Progenitor cell of endocrine pancreas (in vitro differentiated cells): ENCODE measurements around the gene ZNF555. TPM values are rescaled to one million over a fixed set of nuclear protein-coding genes. Genes with fewer than 3 reads are reported as not detected.
A peak's percentile ranks its signal among the peaks of the same experiment; 100 is the strongest.

Experiments used
- DNase-seq: peaks from one replicate; pipeline ENCODE4 v3.0.0; 2021; ENCODE audit warnings: low spot score; ENCODE audit not compliant: unreplicated experiment
- H3K27ac Mint-ChIP-seq: 2 replicates; pipeline ENCODE4 v1.8.0; 2021; ENCODE audit warnings: mild to moderate bottlenecking, moderate library complexity, mixed read lengths
- H3K27me3 Mint-ChIP-seq: 2 replicates; pipeline ENCODE4 v1.8.0; 2021; ENCODE audit warnings: mixed read lengths
- H3K36me3 Mint-ChIP-seq: 2 replicates; pipeline ENCODE4 v1.8.0; 2022; ENCODE audit warnings: mixed read lengths; ENCODE audit not compliant: insufficient read depth
- H3K4me1 Mint-ChIP-seq: 2 replicates; pipeline ENCODE4 v1.8.0; 2021; ENCODE audit warnings: low read depth, mixed read lengths
- H3K4me3 Mint-ChIP-seq: 2 replicates; pipeline ENCODE4 v1.8.0; 2021; ENCODE audit warnings: low read depth, mild to moderate bottlenecking, moderate library complexity, mixed read lengths
- H3K9me3 Mint-ChIP-seq: 2 replicates; pipeline ENCODE4 v1.8.0; 2021; ENCODE audit warnings: low read depth, mixed read lengths
- CTCF ChIP-seq: fragments of 200-600 bp; sonication (generic); IDR thresholded peaks from one replicate; pipeline ENCODE4 v1.5.0; 2021; ENCODE audit warnings: antibody characterized with exemption, mild to moderate bottlenecking; ENCODE audit not compliant: unreplicated experiment
- total RNA-seq: library from RNA; stranded (reverse); gene quantifications from 2 replicates; pipeline ENCODE4 v1.2.1, GENCODE V29; 2021

Gene ZNF555
- total RNA-seq, 1 donor from 2014 or later, result 13.7 TPM

- TF ChIP-seq CTCF, result no peak
- DNase-seq, result no peak
- Mint-ChIP-seq H3K27me3 (no peaks in the 10 kb centered on the region), H3K27ac (no peak overlapping the region), H3K4me3 (no peak overlapping the region), H3K4me1 (peaks cover under 1% of the 10 kb centered on the region), H3K36me3 (peaks cover 69% of the 10 kb centered on the region), H3K9me3 (peaks cover 43% of the 10 kb centered on the region)
Measured at GRCh38 chr19:2847507-2847906, 6.2 kb downstream of the ZNF555 start.

GRCh38 chr19:2848616-2849015 lies 7.3 kb downstream of the ZNF555 start:
- peaks cover 76% of the 10 kb centered on the region for H3K36me3 Mint-ChIP-seq
- H3K4me1 Mint-ChIP-seq, result no peaks in the 10 kb centered on the region
- no peak overlapping the region for H3K4me3 Mint-ChIP-seq

GRCh38 chr19:2850256-2850925 lies 9.1 kb downstream of the ZNF555 start:
- Mint-ChIP-seq H3K4me3 (no peak overlapping the region), H3K4me1 (no peaks in the 10 kb centered on the region), H3K27ac (peak overlapping the region; percentile 58), H3K9me3 (peaks cover 59% of the 10 kb centered on the region), H3K36me3 (peaks cover 83% of the 10 kb centered on the region), H3K27me3 (no peaks in the 10 kb centered on the region)
- no peak for TF ChIP-seq CTCF
- DNase-seq, result no peak

More at GRCh38 chr19:2848616-2849015, 7.3 kb downstream of the ZNF555 start:
- Mint-ChIP-seq H3K27ac (no peak overlapping the region), H3K27me3 (no peaks in the 10 kb centered on the region), H3K9me3 (peaks cover 50% of the 10 kb centered on the region)
- TF ChIP-seq CTCF, result no peak
- no peak for DNase-seq

GRCh38 chr19:2852598-2852997 lies 11.3 kb downstream of the ZNF555 start:
- no peaks in the 10 kb centered on the region for H3K4me1 Mint-ChIP-seq
- H3K4me3 Mint-ChIP-seq, result no peak overlapping the region
- H3K36me3 Mint-ChIP-seq, result peaks cover 77% of the 10 kb centered on the region
- no peaks in the 10 kb centered on the region for H3K27me3 Mint-ChIP-seq
- no peak for DNase-seq
- TF ChIP-seq CTCF, result no peak
- H3K9me3 Mint-ChIP-seq, result peaks cover 54% of the 10 kb centered on the region
- peak overlapping the region; percentile 73 for H3K27ac Mint-ChIP-seq

GRCh38 chr19:2853015-2853606 lies 11.8 kb downstream of the ZNF555 start:
- Mint-ChIP-seq H3K4me1 (no peaks in the 10 kb centered on the region), H3K9me3 (peaks cover 53% of the 10 kb centered on the region), H3K27ac (no peak overlapping the region), H3K36me3 (peaks cover 78% of the 10 kb centered on the region), H3K27me3 (no peaks in the 10 kb centered on the region), H3K4me3 (no peak overlapping the region)
- TF ChIP-seq CTCF, result no peak
- no peak for DNase-seq
